ENCODE results near the gene CLDN14.
"Not testable (repeated sequence)": the region's sequence is repeated elsewhere in the genome, so short reads cannot be mapped to it uniquely, and the experiment has no call there.

The CLDN14 gene

GRCh38 chr21:36501589-36501892, 21.6 kb upstream of the CLDN14 start:
- DNase-seq (ENCODE audit: low read depth, low spot score), result no peak

- DNase-seq (ENCODE audit: low read depth, low spot score), result no peak
Measured at GRCh38 chr21:36499578-36500471, 19.9 kb upstream of the CLDN14 start.

DNA sequence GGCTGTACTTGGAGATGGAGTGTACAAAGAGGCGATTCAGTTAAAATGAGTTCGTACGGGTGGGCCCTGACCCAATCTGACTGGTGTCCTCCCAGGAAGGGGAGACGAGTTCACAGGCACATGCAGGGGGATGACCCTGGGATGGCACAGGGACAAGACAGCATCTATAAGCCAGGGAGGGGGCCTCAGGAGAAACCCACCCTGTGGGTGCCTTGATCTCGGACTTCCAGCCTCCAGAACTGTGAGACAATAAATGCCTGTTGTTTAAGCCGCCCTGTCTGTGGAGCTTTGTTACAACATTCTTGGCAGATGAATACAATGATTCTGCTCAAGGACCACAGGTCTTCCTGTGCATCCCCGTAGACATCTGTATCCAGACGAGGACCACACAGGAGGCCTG, 14.6 kb upstream of the CLDN14 start:
- no peak for DNase-seq (ENCODE audit: low read depth, low spot score)

DNA sequence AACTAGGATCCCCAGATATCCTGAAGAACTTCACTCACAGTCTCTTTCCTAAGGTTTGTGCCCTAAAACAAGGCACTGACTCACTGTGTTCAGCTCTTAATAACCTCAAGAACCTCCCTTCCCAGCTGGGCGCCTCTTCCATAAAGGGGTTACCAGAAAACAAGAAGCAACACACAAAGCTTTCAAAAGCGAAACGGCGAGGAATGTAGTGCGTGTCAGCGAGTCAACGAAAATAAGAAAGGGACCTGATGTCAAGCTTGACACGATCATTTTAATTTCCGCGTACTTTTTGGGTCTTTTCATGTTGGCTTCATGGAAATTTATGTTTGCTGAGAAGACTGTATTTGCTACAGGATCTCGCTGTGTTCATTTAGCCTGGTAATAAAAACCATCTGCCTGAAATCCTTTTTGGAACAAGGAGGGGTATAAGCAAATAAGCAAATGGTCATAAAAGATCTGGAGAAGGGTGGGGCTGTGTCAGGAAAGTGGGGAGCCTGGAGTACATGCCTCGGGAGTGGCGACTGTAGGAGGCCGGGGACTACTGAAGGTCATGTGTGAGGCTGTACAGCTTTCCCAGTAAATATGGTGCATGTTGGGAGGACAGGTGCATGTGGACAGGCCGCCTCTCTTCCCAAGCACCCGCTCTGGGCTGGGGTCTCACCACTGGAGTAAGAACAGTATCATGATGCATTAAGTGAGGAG, 11.4 kb upstream of the CLDN14 start:
- DNase-seq (ENCODE audit: low read depth, low spot score), result no peak

DNA sequence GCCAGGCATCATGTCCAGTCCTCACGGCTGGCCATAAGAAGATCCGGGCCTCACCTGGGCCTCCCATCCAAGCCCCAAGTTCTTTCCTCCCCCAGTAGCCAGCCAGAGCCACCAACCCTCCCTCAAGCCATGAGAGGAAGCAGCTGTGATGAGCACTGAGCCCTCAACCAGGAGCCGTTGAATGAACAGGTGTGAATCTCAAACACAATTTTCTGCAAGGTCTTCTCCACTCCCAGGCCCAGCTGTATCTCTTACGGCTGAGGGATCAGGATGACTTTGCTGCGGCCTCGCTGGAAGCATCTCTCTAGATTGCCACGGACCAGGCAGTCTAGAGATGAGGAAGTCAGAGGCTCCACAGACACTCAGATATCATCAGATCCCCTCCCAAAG, 9.8 kb upstream of the CLDN14 start:
- no peak for DNase-seq (ENCODE audit: low read depth, low spot score)

DNA sequence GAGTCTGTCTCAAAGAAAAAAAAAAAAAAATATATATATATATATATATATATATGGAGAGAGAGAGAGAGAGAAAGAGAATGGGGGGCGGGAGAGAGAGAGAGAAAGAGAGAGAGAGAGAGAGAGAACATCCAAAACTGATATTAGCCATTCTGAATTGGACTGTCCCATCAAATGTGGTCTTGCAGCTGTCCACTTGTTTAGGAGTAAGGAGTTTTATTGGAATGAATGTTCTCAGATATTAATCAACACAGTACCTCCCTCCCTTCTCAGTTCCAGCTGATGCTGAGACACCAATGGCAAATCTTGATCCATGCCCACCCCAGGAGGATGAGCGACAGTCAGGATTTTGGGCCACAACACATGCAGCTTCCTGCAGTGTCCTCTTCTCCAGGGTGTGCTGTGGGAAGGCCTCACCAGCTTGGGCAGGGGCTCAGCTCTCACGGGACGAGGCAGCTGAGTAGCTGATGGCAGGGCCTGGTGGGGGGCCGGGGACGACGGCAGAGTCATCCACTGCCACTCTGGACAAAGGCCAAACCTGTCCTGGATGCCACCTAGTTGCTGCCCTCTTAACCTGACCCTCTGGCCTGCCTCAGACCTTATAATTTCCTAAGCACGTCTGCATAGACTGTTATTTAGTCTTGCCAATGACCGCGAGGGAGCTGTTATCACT, 9.3 kb upstream of the CLDN14 start:
- no peak for DNase-seq (ENCODE audit: low read depth, low spot score)

DNA sequence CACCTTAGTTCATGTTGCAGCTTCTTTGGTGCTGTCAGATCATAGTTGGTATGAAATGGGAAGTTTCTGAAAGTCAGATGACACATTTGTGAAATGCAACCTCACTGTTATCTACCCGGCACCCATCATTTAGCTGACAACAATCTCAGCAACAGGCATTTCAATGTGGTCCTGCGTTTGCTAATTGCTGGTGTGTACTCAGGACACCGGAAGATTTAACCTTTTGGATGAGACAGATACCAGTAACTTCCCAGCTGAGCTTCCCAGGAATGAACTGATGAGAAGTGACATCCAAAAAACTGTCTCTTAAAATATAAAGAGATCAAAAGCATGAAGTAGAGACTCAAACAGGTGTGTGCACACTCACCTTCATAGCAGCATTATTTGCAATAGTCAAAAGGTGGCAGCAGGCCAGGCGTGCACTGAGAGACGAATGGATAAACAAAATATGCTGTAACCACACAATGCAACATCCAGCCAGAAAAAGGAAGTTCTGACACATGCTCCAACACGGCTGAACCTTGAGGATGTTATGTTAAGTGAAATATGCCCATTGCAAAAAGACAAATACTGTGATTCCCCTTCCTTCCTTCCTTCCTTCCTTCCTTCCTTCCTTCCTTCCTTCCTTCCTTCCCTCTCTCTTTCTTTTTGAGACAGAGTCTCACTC, 7.9 kb upstream of the CLDN14 start:
- no peak for DNase-seq (ENCODE audit: low read depth, low spot score)

GRCh38 chr21:36486246-36486645, 6.3 kb upstream of the CLDN14 start:
- DNase-seq (ENCODE audit: low read depth, low spot score), result no peak

DNA sequence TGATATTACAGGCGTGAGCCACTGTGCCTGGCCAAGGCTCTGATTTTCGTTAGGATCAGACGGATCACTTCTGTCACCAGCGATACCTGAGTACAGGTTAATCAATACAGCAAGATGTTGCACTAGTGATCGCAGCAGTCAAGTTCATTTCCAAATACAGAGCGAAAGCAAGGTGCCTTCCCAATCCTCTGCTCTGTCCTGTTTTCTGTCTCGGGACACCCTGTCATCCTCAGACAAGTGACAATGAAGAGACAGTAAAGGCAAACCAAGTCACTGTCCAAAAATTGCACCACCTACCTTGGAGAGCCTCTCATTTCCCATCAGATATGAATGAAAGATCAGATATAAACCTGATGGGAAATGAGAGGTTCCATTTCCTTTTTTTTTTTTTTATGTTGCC, 5.6 kb upstream of the CLDN14 start:
- DNase-seq (ENCODE audit: low read depth, low spot score), result no peak

DNA sequence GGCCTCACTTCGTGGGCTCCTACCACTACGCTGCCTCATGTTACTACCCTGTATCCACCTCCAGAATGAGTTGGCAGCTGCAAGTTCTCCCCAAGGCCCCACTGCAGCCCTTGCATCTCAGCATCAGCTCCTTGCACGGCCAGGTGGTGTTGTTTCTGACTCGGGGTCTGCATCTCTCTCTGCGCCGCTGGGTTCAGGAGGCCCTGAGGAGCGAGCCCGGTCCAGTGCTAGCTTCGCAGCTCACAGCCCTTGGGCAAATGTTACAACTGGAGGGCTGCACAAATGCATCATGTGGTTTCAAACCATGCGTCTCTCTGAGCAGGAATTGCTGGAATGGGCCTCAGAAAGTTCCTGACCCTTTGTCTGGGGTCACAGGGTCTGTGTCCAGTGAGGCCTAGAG, 3.2 kb upstream of the CLDN14 start:
- DNase-seq (ENCODE audit: low read depth, low spot score), result no peak

DNA sequence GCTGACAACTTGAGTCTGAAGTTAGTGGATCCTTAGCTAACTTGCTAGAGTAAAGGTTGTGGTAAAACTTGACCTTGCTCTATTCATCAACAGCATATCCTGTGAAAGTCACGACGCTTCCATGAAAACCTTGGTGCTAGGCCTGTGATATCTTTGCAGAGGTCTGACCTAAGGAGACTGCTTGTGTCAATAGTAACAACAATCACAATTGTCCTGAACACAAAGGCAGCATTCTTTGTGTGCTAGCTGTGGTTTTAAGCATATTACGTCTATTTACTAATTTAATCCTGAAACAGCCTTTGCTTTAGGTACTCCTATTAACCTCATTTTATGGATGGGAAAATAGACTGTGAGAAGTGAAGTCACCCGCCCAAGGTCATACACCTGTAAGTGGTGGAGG, 2.8 kb upstream of the CLDN14 start:
- DNase-seq (ENCODE audit: low read depth, low spot score), result no peak

DNA sequence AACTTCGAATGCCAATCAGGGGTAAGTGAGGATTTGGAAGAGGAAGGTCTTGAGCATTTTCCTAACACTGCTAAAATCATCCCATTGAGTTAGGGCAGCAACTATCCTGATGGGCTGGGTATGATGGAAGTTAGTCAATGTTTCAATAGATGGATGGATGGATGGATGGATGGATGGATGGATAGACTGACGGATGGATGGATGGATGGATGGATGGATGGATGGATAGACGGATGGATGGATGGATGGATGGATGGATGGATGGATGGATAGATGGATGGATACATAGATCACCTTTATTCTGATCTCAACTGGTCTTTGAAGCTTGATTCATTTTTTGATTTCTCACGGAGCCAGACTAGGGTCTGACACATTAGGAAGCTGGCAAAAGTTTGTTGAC, 2.3 kb upstream of the CLDN14 start:
- DNase-seq (ENCODE audit: low read depth, low spot score), result no peak

GRCh38 chr21:36481639-36482038, 1.7 kb upstream of the CLDN14 start:
- no peak for DNase-seq (ENCODE audit: low read depth, low spot score)

DNA sequence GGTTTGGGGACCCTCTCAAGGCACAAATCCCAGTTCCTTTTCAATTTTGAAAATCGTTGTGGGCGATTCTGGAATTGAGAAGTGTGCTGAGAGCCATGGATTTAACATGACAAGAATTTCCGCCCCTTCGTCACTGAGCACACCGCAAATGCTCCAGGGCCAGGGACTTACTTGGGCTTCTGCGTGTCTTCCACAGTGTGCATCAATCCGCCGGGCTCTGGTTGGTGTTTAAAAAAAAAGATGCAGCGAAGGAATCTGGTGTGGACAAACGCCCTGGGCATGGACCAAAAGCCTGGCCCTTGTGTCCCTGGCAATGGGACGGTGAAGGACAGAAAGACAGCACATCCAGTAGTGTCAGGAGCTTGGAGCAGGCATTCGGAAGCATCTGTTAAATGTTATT, 696 bp upstream of the CLDN14 start:
- no peak for DNase-seq (ENCODE audit: low read depth, low spot score)

GRCh38 chr21:36478941-36479340, 981 bp downstream of the CLDN14 start:
- no peak for DNase-seq (ENCODE audit: low read depth, low spot score)

DNA sequence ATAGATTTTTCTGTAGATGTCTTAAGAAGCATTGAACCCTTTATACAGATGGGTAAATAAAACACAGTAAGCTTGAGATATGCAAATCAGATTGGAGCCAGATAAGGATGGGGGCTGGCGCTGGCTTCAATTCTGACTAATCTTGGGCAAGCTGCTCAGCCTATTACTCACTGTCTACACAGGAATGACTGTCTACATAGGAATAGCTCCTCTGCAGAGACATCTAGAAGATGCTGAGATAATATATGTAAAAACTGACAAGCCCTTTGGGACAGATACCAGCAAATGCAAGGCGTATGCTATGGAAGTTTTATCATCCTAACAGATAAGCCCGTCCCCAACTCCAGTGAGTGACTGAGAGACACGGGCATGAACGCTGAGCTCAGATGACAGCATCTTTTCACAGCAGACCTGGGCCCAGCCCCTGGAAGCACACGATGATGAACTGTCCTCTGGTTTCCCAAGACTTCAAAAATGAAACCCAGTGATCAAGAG, 1.7 kb downstream of the CLDN14 start:
- no peak for DNase-seq (ENCODE audit: low read depth, low spot score)

DNA sequence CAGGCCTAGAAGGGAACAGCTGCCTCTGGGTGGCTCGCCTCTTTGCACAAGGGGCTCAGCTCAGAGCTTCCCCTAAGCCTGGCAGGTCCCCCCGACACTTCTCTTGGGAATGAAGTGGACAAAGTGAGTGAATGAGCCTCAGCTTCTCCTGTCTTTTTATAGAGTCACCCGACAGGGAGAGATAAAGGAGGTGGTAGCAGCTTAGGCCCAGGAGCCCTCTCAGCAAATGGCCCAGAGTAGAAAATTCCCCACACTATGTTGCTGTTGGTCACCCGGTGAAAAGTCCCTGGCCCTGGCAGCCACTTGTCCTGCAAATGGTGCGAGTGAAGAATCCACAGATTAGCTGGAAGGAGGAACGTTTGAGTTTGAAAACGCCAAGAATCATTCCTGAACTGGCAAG, 2.4 kb downstream of the CLDN14 start:
- DNase-seq (ENCODE audit: low read depth, low spot score), result no peak

DNA sequence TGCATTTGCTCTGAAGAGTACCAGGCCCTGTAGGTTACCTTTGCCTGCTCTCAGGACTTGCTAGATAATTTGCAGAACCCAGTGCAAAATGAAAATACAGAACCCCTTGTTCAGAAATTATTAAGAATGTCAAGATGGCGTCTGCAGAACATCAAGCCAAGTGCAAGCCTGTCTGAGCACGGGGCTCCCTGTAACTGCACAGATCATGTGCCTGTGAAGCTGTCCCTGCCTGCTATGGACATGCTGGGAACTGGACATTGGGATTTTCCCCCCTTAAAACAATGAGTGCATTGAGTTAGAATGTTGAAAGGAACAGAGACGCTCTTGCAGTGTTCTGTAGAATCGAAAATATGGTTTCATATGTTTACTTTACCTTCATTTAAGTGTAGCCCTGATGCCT, 2.9 kb downstream of the CLDN14 start:
- no peak for DNase-seq (ENCODE audit: low read depth, low spot score)

- not testable (repeated sequence) for DNase-seq (ENCODE audit: low read depth, low spot score)
Measured at GRCh38 chr21:36476541-36476940, 3.4 kb downstream of the CLDN14 start.

- DNase-seq (ENCODE audit: low read depth, low spot score), result no peak
Measured at GRCh38 chr21:36474591-36474990, 5.3 kb downstream of the CLDN14 start.

DNA sequence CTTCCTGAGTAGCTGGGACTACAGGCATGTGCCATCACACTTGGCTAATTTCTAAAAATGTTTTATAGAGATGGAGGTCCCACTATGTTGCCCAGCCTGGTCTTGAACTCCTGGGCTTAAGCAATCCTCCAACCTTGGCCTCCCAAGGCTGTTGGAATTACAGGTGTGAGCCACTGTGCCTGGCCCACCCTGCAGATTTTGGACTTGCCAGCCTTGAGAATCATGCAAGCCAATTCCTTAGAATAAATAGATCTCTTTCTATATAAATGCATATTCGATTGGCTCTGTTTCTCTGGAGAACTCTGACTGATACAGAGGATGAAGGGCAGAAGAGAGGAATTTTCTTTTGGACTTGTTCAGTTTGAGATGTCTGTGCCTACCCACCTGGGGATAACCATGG, 6.7 kb downstream of the CLDN14 start:
- DNase-seq (ENCODE audit: low read depth, low spot score), result no peak

DNA sequence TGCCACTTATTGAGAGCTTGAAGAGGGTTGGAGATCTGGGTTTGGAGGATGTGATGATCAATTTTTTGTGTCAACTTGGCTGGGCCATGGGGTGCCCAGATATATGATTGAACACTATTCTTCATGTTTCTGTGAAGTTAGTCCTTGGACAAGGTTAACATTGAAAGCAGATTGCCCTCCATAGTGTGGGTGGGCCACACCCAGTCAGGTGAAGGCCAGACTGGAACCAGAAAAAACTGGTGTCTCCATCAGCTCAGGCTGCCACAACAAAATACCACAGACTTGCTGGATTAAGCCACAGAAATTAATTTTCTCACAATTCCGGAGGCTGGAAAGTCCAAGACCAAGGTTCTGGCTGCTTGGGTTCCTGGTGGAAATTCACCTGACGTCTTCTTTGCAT, 7.5 kb downstream of the CLDN14 start:
- no peak for DNase-seq (ENCODE audit: low read depth, low spot score)

Data from brain pericyte (primary cell).